Stomach (tissue), 4 donors: ENCODE results near the gene ME3.

Experiments
- CTCF ChIP-seq, 7 experiments: fragments of 450-650 bp in 4 of 7; fragments of 200-600 bp in 3 of 7; sonication (generic) in 3 of 7; IDR thresholded peaks; one replicate each; pipeline ENCODE4 v1.5.1; 2016 to 2019; ENCODE audit warnings: antibody characterized with exemption in 7 of 7, control low read depth in 2 of 7, mild to moderate bottlenecking in 1 of 7
- EP300 ChIP-seq: sonication (generic); formaldehyde crosslinking; IDR thresholded peaks from one replicate; pipeline ENCODE4 v1.6.1; 2017; ENCODE audit warnings: antibody characterized with exemption
- POLR2A ChIP-seq, 4 donors: fragments of 450-650 bp; IDR thresholded peaks; one replicate each; pipeline ENCODE4 v1.6.1; 2016; ENCODE audit warnings: antibody characterized with exemption in 4 of 4, control low read depth in 2 of 4, mild to moderate bottlenecking in 1 of 4, moderate library complexity in 1 of 4
- POLR2AphosphoS5 ChIP-seq, 3 donors: sonication (generic); formaldehyde crosslinking; IDR thresholded peaks; one replicate each; pipeline ENCODE4 v1.6.1; 2016; ENCODE audit warnings: antibody characterized with exemption in 3 of 3

- TF ChIP-seq CTCF (IDR thresholded peaks at IDR 0.05), result no peak
- TF ChIP-seq POLR2A (IDR thresholded peaks at IDR 0.05), result no peak
- TF ChIP-seq EP300, result no peak
- no peak for TF ChIP-seq POLR2AphosphoS5 (IDR thresholded peaks at IDR 0.05)
Measured at GRCh38 chr11:86592047-86592591, 80.3 kb downstream of the ME3 start.
